ENCODE data around the gene MYO1B. TPM values are rescaled to one million over a fixed set of nuclear protein-coding genes. Genes with fewer than 3 reads are reported as not detected.

The MYO1B gene
- total and polyA plus RNA-seq, 2 of the 8 experiments (the other 6 are each of a cell fraction or from before 2014, with no cell fraction given), result 15.5 to 61.2 TPM

DNA sequence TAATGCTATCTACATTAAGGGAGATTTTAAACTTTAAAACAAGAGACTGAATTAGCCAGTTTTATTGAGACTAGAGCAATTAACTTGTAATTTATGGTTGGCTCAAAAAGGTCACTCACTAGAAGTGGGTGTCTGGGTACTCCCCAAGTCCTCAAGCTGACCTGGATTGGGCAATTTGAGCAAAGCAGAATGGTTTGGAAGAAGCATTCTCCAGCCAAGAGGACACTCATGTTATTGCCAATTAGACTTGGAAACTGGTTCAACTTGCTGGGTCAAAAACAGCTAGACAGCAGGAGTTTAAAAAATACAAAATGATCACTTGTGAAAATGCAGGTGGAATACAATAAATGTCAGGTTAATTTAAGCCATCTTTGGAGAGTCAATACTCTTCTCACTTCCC is 29.5 kb upstream of the MYO1B start:
- no peaks in the 10 kb centered on the region for H3K27me3 ChIP-seq (replicated peaks in 1 of 4; ENCODE audit: control insufficient read depth in 3 of 4, extremely low read depth in 1 of 4, insufficient read depth in 3 of 4, low read length in 3 of 4)
- no peak overlapping the region for H4K8ac ChIP-seq (ENCODE audit: extremely low read depth, insufficient read depth, low read length)
- no peaks in the 10 kb centered on the region; a peak in 1 of 4 replicates for H3K9me3 ChIP-seq (ENCODE audit: insufficient read depth in 2 of 2, low read depth in 1 of 2, low read length in 1 of 2)
- no peak overlapping the region for H2BK12ac ChIP-seq (ENCODE audit: low read depth, low read length)
- H2BK20ac ChIP-seq (ENCODE audit: low read length), result no peak overlapping the region
- CTCF ChIA-PET (ENCODE audit: partially characterized antibody), result interaction anchor here (0.7 to 2.9 kb wide), 4 partner anchors 51 to 306 kb away, joined by 3 to 11 read pairs (median 4); no protein-coding TSS in a partner anchor
- H3K23ac ChIP-seq (ENCODE audit: insufficient read length), result no peak overlapping the region
- H3K9ac ChIP-seq (replicated peaks in 1 of 4; ENCODE audit: extremely low read depth in 1 of 4, low read depth in 3 of 4, low read length in 3 of 4), result no peak overlapping the region
- H2BK5ac ChIP-seq (ENCODE audit: low read depth, low read length), result no peak overlapping the region
- no peak overlapping the region for H3K4me3 ChIP-seq (ENCODE audit: extremely low read depth in 1 of 4, insufficient read depth in 2 of 4, low read depth in 3 of 4, low read length in 4 of 4)
- no peak overlapping the region for H3K4me2 ChIP-seq (ENCODE audit: insufficient read depth in 1 of 2, low read depth in 2 of 2, low read length in 2 of 2)
- H3K56ac ChIP-seq (replicated peaks; ENCODE audit: insufficient read length, low read depth, low read length), result no peak overlapping the region
- H3K27ac ChIP-seq (ENCODE audit: low read depth, low read length), result no peak overlapping the region
- H3K23me2 ChIP-seq (ENCODE audit: low read depth, low read length), result no peaks in the 10 kb centered on the region; the same call in 1 of the 2 replicates
- no peak overlapping the region for H3K14ac ChIP-seq (ENCODE audit: insufficient read length)
- DNase-seq (ENCODE audit: low read depth in 1 of 2, low spot score in 2 of 2) (no peak), FAIRE-seq (no peak)
- no peak overlapping the region for H3K18ac ChIP-seq (ENCODE audit: extremely low read depth, low read length)
- H3K4ac ChIP-seq (replicated peaks; ENCODE audit: insufficient read length, low read depth, low read length), result no peak overlapping the region
- H3K79me2 ChIP-seq (ENCODE audit: control insufficient read depth in 1 of 2, insufficient read depth in 2 of 2, low read length in 2 of 2), result no peaks in the 10 kb centered on the region
- peaks cover 0 to 3% (median 0%) of the 10 kb centered on the region in 4 experiments; a peak in 1 of 7 replicates for H3K4me1 ChIP-seq (replicated peaks in 1 of 4; ENCODE audit: control insufficient read depth in 3 of 4, insufficient read depth in 4 of 4, low read length in 3 of 4)
- POLR2A ChIA-PET (ENCODE audit: partially characterized antibody), result no interaction called here
- H4K20me1 ChIP-seq (replicated peaks in 1 of 2; ENCODE audit: control insufficient read depth in 1 of 2, insufficient read depth in 2 of 2, low read length in 2 of 2), result no peaks in the 10 kb centered on the region
- TF ChIP-seq KDM5A (IDR thresholded peaks at IDR 0.05; ENCODE audit: low read length) (no peak), FOSL1 (IDR thresholded peaks at IDR 0.05; ENCODE audit: insufficient read depth, low read depth, low read length) (no peak), SIX5 (IDR thresholded peaks at IDR 0.05; ENCODE audit: low read depth, low read length) (no peak), TAF1 (IDR thresholded peaks at IDR 0.05; ENCODE audit: low read depth, low read length) (no peak)
- H2BK120ac ChIP-seq (replicated peaks; ENCODE audit: low read depth, low read length), result no peak overlapping the region
- no peaks in the 10 kb centered on the region for H3K36me3 ChIP-seq (ENCODE audit: control insufficient read depth in 2 of 4, insufficient read depth in 4 of 4, low read length in 3 of 4)
- H4K91ac ChIP-seq (replicated peaks; ENCODE audit: insufficient read length, low read length), result no peak overlapping the region
- no peak overlapping the region for H2AFZ ChIP-seq (ENCODE audit: low read length)
- no peak overlapping the region for H4K5ac ChIP-seq (ENCODE audit: insufficient read length, low read depth, low read length)
- no peak overlapping the region for H2AK5ac ChIP-seq (ENCODE audit: low read depth, low read length)
- no peak overlapping the region for H2BK15ac ChIP-seq (ENCODE audit: low read length)
- no peaks in the 10 kb centered on the region for H3K79me1 ChIP-seq (ENCODE audit: low read depth, low read length)

Data from H1 (cell line).